OCI-LY3 (cell line): ENCODE measurements around the gene IGSF3.

Experiments used
- H2AFZ ChIP-seq: fragments of 200-600, 300-600 bp; shearing (Covaris generic); 2 replicates; pipeline ENCODE4 v1.6.0; 2014; ENCODE audit warnings: antibody characterized with exemption, low read depth, low read length
- H3K27ac ChIP-seq: fragments of 200-600, 300-600 bp; sonication (generic); 2 replicates; pipeline ENCODE4 v1.5.1; 2014; ENCODE audit warnings: mild to moderate bottlenecking, low read length, moderate library complexity, mixed read lengths
- H3K27me3 ChIP-seq: fragments of 200-600, 300-600 bp; sonication (generic); 2 replicates; pipeline ENCODE4 v1.6.1; 2014; ENCODE audit warnings: low read depth, low read length, mixed read lengths
- H3K36me3 ChIP-seq: fragments of 200-600, 300-600 bp; sonication (generic); replicated peaks from 2 replicates; pipeline ENCODE3; 2014; ENCODE audit warnings: low read depth, low read length, mixed read lengths
- H3K4me1 ChIP-seq: fragments of 300-600, 200-600 bp; sonication (generic); 2 replicates; pipeline ENCODE4 v1.6.1; 2014; ENCODE audit warnings: low read length, mixed read lengths
- H3K4me2 ChIP-seq: fragments of 200-600, 300-600 bp; sonication (generic); 2 replicates; pipeline ENCODE4 v1.6.1; 2014; ENCODE audit warnings: low read length, mixed read lengths
- H3K4me3 ChIP-seq: fragments of 300-600, 200-600 bp; sonication (generic); 2 replicates; pipeline ENCODE4 v1.5.1; 2014; ENCODE audit warnings: antibody characterized with exemption, mild to moderate bottlenecking, low read length, moderate library complexity
- H3K79me2 ChIP-seq: fragments of 300-600, 200-600 bp; shearing (Covaris generic); 2 replicates; pipeline ENCODE4 v1.6.1; 2014; ENCODE audit warnings: mild to moderate bottlenecking, low read length, mixed read lengths
- H3K9ac ChIP-seq: fragments of 300-600, 200-600 bp; shearing (Covaris generic); 2 replicates; pipeline ENCODE4 v1.6.0; 2014; ENCODE audit warnings: mild to moderate bottlenecking, low read length, moderate library complexity
- H3K9me3 ChIP-seq: fragments of 200-600, 300-600 bp; shearing (Covaris generic); 2 replicates; pipeline ENCODE4 v1.6.1; 2014; ENCODE audit warnings: low read length, mixed read lengths; ENCODE audit not compliant: insufficient read depth
- H4K20me1 ChIP-seq: fragments of 200-600, 300-600 bp; sonication (generic); 2 replicates; pipeline ENCODE4 v1.6.1; 2016; ENCODE audit warnings: low read length, mixed read lengths; ENCODE audit not compliant: insufficient read depth
- EZH2phosphoT487 ChIP-seq: fragments of 200-600 bp; shearing (Covaris generic); IDR thresholded peaks from 2 replicates; pipeline ENCODE4 v1.6.1; 2018; ENCODE audit warnings: antibody characterized with exemption, mixed run types, low read depth
- TF ChIP-seq, protein P1 (sequence below): fragments of 200-600, 300-600 bp; sonication (generic); IDR thresholded peaks from 2 replicates; pipeline ENCODE4 v1.5.1; 2014; ENCODE audit warnings: antibody characterized with exemption, low read length, low read depth

Gene IGSF3

DNA sequence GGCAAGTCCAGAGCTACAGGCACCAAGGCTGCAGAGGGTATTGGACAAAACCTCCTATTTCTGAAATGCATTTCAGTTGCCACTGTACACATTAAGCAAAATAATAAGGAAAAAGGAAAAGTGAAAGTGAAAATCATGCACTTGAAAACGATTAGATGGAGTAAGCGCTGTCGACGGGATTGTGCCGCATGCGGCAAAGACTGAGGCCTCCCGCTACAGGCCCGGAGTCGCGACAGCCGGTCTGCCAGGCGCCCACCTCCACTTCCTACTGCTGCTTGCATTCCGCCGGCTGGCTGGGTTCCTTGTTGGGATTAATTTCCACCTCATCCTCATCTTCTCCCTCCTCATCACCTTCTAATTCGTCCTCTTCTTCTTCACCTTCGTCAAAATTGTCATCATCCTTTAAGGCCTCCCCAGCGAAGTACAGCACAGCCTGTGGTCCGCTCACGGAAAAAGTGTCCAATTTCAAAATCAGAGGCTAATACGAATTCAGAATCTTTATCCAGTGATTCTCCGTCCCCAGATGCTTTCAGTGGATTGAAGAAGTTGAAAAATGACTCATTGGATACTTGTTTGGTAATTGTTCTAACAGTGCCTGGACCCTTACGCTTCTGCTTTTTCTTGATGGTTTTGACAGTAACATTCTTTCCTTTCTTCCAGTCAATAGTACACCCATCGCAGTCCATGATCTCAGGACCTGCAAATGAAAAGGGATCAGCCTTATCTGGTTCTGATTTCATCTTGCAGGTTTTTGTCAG, 134.7 kb downstream of the IGSF3 start:
- no peaks in the 10 kb centered on the region for H3K9me3 ChIP-seq
- no peak overlapping the region for H3K9ac ChIP-seq
- H3K27me3 ChIP-seq: no peaks in the 10 kb centered on the region
- no peaks in the 10 kb centered on the region for H4K20me1 ChIP-seq
- H2AFZ ChIP-seq: no peak overlapping the region
- H3K36me3 ChIP-seq: no peaks in the 10 kb centered on the region
- H3K4me3 ChIP-seq: no peak overlapping the region
- peaks cover 15% of the 10 kb centered on the region for H3K4me1 ChIP-seq
- TF ChIP-seq, protein P1, sequence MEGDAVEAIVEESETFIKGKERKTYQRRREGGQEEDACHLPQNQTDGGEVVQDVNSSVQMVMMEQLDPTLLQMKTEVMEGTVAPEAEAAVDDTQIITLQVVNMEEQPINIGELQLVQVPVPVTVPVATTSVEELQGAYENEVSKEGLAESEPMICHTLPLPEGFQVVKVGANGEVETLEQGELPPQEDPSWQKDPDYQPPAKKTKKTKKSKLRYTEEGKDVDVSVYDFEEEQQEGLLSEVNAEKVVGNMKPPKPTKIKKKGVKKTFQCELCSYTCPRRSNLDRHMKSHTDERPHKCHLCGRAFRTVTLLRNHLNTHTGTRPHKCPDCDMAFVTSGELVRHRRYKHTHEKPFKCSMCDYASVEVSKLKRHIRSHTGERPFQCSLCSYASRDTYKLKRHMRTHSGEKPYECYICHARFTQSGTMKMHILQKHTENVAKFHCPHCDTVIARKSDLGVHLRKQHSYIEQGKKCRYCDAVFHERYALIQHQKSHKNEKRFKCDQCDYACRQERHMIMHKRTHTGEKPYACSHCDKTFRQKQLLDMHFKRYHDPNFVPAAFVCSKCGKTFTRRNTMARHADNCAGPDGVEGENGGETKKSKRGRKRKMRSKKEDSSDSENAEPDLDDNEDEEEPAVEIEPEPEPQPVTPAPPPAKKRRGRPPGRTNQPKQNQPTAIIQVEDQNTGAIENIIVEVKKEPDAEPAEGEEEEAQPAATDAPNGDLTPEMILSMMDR: no peak
- TF ChIP-seq EZH2phosphoT487: no peak
- H3K79me2 ChIP-seq: no peaks in the 10 kb centered on the region
- H3K4me2 ChIP-seq: no peak overlapping the region
- no peak overlapping the region for H3K27ac ChIP-seq

DNA sequence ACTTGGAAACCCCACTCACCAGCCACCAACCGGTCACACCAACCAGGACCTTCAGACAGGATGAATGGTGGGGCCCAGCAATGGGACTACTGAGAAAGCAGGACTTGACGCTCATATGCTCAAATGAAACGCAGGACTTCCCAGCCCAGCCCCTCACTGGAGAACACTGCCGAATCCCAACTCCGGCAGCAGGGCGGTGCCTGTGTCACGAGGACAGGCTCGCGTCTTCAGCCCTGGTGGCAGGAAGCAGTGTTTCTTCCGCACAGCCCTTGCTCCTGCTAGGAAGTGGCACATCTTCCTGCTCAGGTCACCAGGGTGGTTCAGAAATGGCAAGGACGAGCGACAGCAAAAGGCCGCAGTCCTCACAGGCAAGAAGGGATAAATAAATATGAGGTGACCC, 135.6 kb downstream of the IGSF3 start:
- Histone ChIP-seq H3K27ac (no peak overlapping the region), H3K27me3 (no peaks in the 10 kb centered on the region), H3K4me1 (peaks cover 6% of the 10 kb centered on the region), H3K36me3 (no peaks in the 10 kb centered on the region), H4K20me1 (no peaks in the 10 kb centered on the region), H3K4me2 (no peak overlapping the region), H2AFZ (no peak overlapping the region), H3K9ac (no peak overlapping the region), H3K9me3 (no peaks in the 10 kb centered on the region), H3K79me2 (no peaks in the 10 kb centered on the region), H3K4me3 (no peak overlapping the region)
- TF ChIP-seq, protein P1: no peak
- TF ChIP-seq EZH2phosphoT487: no peak

DNA sequence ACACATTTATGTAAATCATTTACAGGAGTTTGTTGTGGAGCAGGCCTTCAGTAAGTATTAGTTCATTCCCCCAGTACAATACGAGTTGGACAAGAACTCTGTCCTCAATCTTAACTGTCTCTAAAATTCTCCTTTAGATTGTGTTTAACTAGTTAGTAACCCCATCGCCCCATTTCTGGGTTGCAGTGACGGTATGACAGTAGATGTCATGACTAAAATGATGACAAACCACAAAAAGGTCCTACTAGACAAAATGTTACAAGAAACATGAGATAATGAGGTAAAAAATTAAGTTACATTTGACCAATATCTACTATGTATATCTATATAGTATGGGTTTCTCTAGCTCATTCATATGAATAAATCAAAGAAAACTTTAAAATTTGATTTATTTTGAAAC, 137.9 kb downstream of the IGSF3 start:
- no peak overlapping the region for H3K9ac ChIP-seq
- no peak overlapping the region for H3K27ac ChIP-seq
- no peak overlapping the region for H2AFZ ChIP-seq

GRCh38 chr1:116529199-116529631, 138.3 kb downstream of the IGSF3 start:
- Histone ChIP-seq H3K4me3 (no peak overlapping the region), H3K36me3 (no peaks in the 10 kb centered on the region), H3K9me3 (no peaks in the 10 kb centered on the region), H3K4me2 (no peak overlapping the region), H2AFZ (no peak overlapping the region), H3K27ac (no peak overlapping the region), H3K9ac (no peak overlapping the region), H3K79me2 (no peaks in the 10 kb centered on the region), H4K20me1 (no peaks in the 10 kb centered on the region), H3K4me1 (0 out of 2 replicates have a peak, but pooled peaks cover 4% of the 10 kb centered on the region), H3K27me3 (no peaks in the 10 kb centered on the region)
- TF ChIP-seq EZH2phosphoT487: no peak
- TF ChIP-seq, protein P1: no peak

More for the DNA sequence above, 137.9 kb downstream of the IGSF3 start:
- Histone ChIP-seq H3K4me2 (no peak overlapping the region), H3K27me3 (no peaks in the 10 kb centered on the region), H3K4me3 (no peak overlapping the region), H3K79me2 (no peaks in the 10 kb centered on the region), H3K4me1 (0 out of 2 replicates have a peak, but pooled peaks cover 4% of the 10 kb centered on the region), H3K36me3 (no peaks in the 10 kb centered on the region), H3K9me3 (no peaks in the 10 kb centered on the region), H4K20me1 (no peaks in the 10 kb centered on the region)
- TF ChIP-seq, protein P1: no peak
- no peak for TF ChIP-seq EZH2phosphoT487
